Measurements from ENCODE around the gene PRKN.

PRKN gene

GRCh38 chr6:161455848-161456247, 1271.7 kb downstream of the PRKN start:
- no peak overlapping the region for H3K27ac ChIP-seq (ENCODE audit: poor library complexity, severe bottlenecking)
- no peaks in the 10 kb centered on the region for H3K9me3 ChIP-seq (ENCODE audit: severe bottlenecking)
- H3K27me3 ChIP-seq (ENCODE audit: insufficient read depth, poor library complexity, severe bottlenecking): no peaks in the 10 kb centered on the region
- no peak overlapping the region for H3K4me3 ChIP-seq (ENCODE audit: severe bottlenecking)
- no peak for TF ChIP-seq CTCF (IDR thresholded peaks at IDR 0.05; ENCODE audit: poor library complexity, severe bottlenecking)
- H3K36me3 ChIP-seq (ENCODE audit: low read depth): no peaks in the 10 kb centered on the region
- H3K4me1 ChIP-seq (ENCODE audit: insufficient read depth, poor library complexity, severe bottlenecking): no peaks in the 10 kb centered on the region
- no peak for DNase-seq (ENCODE audit: low spot score)
- ATAC-seq (ENCODE audit: low read depth): no peak

- Histone ChIP-seq H3K27ac (ENCODE audit: poor library complexity, severe bottlenecking) (no peak overlapping the region), H3K36me3 (ENCODE audit: low read depth) (no peaks in the 10 kb centered on the region), H3K4me1 (ENCODE audit: insufficient read depth, poor library complexity, severe bottlenecking) (no peaks in the 10 kb centered on the region), H3K4me3 (ENCODE audit: severe bottlenecking) (no peak overlapping the region), H3K9me3 (ENCODE audit: severe bottlenecking) (no peaks in the 10 kb centered on the region), H3K27me3 (ENCODE audit: insufficient read depth, poor library complexity, severe bottlenecking) (no peaks in the 10 kb centered on the region)
- ATAC-seq (ENCODE audit: low read depth) (no peak), DNase-seq (ENCODE audit: low spot score) (no peak)
- no peak for TF ChIP-seq CTCF (IDR thresholded peaks at IDR 0.05; ENCODE audit: poor library complexity, severe bottlenecking)
Observed at GRCh38 chr6:161453558-161453957, 1274.0 kb downstream of the PRKN start.

GRCh38 chr6:161452241-161452640, 1275.3 kb downstream of the PRKN start:
- no peak overlapping the region for H3K27ac ChIP-seq (ENCODE audit: poor library complexity, severe bottlenecking)
- no peaks in the 10 kb centered on the region for H3K4me1 ChIP-seq (ENCODE audit: insufficient read depth, poor library complexity, severe bottlenecking)
- H3K4me3 ChIP-seq (ENCODE audit: severe bottlenecking): no peak overlapping the region
- no peaks in the 10 kb centered on the region for H3K9me3 ChIP-seq (ENCODE audit: severe bottlenecking)
- no peak for ATAC-seq (ENCODE audit: low read depth)
- no peaks in the 10 kb centered on the region for H3K36me3 ChIP-seq (ENCODE audit: low read depth)
- DNase-seq (ENCODE audit: low spot score): no peak
- no peaks in the 10 kb centered on the region for H3K27me3 ChIP-seq (ENCODE audit: insufficient read depth, poor library complexity, severe bottlenecking)
- TF ChIP-seq CTCF (IDR thresholded peaks at IDR 0.05; ENCODE audit: poor library complexity, severe bottlenecking): no peak

- no peak overlapping the region for H3K4me3 ChIP-seq (ENCODE audit: severe bottlenecking)
- no peaks in the 10 kb centered on the region for H3K36me3 ChIP-seq (ENCODE audit: low read depth)
- no peak for DNase-seq (ENCODE audit: low spot score)
- no peaks in the 10 kb centered on the region for H3K9me3 ChIP-seq (ENCODE audit: severe bottlenecking)
- no peak for ATAC-seq (ENCODE audit: low read depth)
- no peaks in the 10 kb centered on the region for H3K4me1 ChIP-seq (ENCODE audit: insufficient read depth, poor library complexity, severe bottlenecking)
- H3K27me3 ChIP-seq (ENCODE audit: insufficient read depth, poor library complexity, severe bottlenecking): no peaks in the 10 kb centered on the region
- no peak for TF ChIP-seq CTCF (IDR thresholded peaks at IDR 0.05; ENCODE audit: poor library complexity, severe bottlenecking)
- no peak overlapping the region for H3K27ac ChIP-seq (ENCODE audit: poor library complexity, severe bottlenecking)
Observed at GRCh38 chr6:161449521-161449920, 1278.0 kb downstream of the PRKN start.

- Histone ChIP-seq H3K9me3 (ENCODE audit: severe bottlenecking) (no peaks in the 10 kb centered on the region), H3K36me3 (ENCODE audit: low read depth) (no peaks in the 10 kb centered on the region), H3K4me1 (ENCODE audit: insufficient read depth, poor library complexity, severe bottlenecking) (no peaks in the 10 kb centered on the region), H3K4me3 (ENCODE audit: severe bottlenecking) (no peak overlapping the region), H3K27me3 (ENCODE audit: insufficient read depth, poor library complexity, severe bottlenecking) (no peaks in the 10 kb centered on the region), H3K27ac (ENCODE audit: poor library complexity, severe bottlenecking) (no peak overlapping the region)
- no peak for DNase-seq (ENCODE audit: low spot score)
- ATAC-seq (ENCODE audit: low read depth): no peak
- no peak for TF ChIP-seq CTCF (IDR thresholded peaks at IDR 0.05; ENCODE audit: poor library complexity, severe bottlenecking)
Observed at GRCh38 chr6:161446949-161447348, 1280.6 kb downstream of the PRKN start.
